ACHN (cell line): Measurements from ENCODE around the gene TUBGCP6.

ENCODE experiments used
- DNase-seq: peaks from one replicate; pipeline ENCODE4 v3.0.0-alpha.2; 2015
- in situ Hi-C: cut with HindIII; loops from 2 replicates; pipeline ENCODE4 v1.10.0; 2017; ENCODE audit warnings: low sequenced_read_pairs, low pct_ligation_motif_present, low pct_unique_long_range_greater_than_20kb

The TUBGCP6 gene

DNA sequence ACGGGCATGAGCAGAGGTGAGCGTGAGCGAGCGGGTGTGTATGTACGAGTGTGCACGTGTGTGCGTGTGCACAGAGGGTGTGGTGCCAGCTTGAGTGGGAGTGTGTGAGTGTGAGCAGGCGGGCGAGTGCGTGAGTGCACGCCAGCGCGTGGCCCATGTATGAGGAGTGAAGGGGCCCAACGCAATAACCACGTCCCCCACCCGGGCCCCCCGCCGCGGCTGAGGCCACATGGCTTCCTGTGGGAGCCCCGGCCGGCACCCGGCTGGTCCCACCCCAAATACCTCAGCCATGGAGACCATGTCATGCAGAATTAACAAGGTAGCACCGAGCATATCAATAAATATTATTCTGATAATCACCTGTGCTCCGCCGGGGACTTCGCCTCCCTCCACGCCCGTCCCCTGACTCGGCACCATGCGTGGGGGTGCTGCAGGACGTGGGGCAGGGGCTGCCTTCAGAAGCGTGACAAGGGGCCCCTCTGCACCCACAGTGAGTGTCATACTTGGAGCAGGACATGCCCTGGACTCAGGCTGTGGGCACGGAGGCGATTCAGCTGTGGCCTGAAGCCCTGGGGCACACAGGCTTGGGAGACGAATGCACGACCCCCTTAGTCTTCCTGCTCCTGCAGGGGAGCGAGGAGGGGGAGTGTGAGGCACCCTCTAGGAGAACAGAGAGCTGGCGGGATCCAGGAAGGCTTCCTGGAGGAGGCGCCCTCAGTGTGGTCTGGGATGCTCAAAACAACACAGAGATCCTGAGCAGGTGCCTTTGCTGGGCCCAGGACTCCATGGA is 64.7 kb downstream of the TUBGCP6 start:
- in situ Hi-C loops, result no loop called here
- no peak for DNase-seq

DNA sequence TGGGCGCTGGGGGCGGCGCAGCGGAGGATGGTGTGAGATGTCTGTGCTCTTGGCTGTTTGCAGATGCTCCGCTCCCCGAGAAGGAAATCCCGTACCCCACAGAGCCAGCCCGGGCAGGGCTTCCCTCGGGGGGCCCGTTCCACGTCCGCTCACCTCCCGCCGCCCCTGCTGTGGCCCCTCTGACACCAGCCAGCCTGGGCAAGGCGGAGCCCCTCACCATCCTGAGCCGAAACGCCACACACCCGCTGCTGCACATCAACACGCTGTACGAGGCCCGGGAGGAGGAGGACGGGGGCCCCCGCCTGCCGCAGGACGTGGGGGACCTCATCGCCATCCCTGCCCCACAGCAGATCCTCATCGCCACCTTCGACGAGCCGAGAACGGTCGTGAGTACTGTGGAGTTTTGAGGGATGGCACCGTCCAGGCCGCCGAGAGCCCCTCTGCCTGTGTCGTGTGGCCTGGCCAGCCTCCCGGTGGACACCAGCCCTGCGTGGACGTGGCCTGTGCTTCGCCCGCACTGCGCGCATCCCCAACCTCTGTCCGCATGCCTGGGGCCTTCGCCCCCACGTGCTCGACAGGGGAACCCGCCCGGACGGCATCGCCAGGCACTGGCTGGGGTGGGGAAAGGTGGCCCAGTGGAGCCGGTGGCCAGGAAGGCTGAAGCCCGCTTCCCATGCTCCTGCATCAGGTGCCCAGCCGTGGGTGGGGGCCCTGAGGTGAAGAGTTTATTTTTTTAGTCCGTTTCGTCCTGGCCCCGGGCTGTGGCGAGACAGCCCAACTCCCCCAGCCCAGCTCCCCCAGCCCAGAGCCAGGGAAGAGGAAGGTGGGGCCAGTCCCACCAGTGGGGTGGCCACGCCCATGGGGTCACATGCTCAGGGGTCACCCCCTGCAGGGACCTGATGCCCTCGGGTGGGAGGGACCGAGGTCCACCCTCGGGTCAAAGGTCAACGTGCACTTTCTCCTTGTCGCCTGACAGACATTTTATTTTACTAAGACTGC is 65.7 kb downstream of the TUBGCP6 start:
- no peak for DNase-seq
- in situ Hi-C loops, result no loop called here

DNA sequence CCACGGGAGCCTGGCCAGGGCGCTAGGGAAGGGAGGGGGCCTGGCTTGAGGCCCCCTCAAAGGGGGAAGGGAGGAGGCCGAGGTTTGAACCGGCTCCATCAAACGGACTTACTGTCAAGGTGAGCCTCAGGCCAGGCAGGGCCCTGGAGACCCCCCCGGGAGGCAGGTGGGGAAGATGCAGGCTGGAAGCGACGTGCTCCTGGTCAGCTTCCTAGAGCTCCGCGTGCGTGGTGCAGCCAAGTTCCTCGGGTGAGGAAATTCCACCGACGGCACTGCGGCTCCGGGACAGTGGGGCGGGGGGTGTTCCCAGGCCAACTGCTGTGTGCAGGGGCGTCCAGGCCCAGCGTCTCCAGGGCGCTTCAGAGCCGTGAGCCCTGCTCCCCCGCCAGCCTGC is 66.4 kb downstream of the TUBGCP6 start:
- DNase-seq, result no peak
- in situ Hi-C loops, result no loop called here

DNA sequence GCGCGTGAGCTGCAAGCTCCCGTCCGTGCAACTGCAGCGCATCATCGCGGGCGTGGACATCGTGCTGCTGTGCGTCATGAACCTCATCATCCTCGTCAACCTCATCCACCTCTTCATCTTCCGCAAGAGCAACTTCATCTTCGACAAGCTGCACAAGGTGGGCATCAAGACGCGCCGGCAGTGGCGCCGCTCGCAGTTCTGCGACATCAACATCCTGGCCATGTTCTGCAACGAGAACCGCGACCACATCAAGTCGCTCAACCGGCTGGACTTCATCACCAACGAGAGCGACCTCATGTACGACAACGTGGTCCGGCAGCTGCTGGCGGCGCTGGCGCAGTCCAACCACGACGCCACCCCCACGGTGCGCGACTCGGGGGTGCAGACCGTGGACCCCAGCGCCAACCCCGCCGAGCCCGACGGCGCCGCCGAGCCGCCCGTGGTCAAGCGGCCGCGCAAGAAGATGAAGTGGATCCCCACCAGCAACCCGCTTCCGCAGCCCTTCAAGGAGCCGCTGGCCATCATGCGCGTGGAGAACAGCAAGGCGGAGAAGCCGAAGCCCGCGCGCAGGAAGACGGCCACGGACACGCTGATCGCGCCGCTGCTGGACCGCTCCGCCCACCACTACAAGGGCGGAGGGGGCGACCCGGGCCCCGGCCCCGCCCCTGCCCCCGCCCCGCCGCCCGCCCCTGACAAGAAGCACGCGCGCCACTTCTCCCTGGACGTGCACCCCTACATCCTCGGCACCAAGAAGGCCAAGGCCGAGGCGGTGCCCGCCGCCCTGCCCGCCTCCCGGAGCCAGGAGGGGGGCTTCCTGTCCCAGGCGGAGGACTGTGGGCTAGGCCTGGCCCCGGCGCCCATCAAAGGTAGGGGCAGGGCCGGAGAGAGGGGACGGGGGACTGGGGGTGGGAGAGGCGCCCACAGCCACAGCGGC is 67.0 kb downstream of the TUBGCP6 start:
- no peak for DNase-seq
- in situ Hi-C loops, result no loop called here

DNA sequence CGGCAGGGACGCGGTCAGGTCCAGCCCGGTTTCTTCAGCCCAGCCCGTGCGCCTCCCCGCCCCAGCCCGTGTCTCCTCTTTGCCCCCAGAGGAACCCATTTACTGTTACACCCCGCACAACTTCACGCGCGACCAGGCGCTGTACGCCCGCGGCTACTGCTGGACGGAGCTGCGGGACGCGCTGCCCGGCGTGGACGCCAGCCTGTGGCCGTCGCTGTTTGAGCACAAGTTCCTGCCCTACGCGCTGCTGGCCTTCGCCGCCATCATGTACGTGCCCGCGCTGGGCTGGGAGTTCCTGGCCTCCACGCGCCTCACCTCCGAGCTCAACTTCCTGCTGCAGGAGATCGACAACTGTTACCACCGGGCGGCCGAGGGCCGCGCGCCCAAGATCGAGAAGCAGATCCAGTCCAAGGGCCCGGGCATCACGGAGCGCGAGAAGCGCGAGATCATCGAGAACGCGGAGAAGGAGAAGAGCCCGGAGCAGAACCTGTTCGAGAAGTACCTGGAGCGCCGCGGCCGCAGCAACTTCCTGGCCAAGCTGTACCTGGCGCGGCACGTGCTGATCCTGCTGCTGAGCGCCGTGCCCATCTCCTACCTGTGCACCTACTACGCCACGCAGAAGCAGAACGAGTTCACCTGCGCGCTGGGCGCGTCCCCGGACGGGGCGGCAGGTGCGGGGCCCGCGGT is 67.8 kb downstream of the TUBGCP6 start:
- in situ Hi-C loops, result no loop called here
- no peak for DNase-seq

DNA sequence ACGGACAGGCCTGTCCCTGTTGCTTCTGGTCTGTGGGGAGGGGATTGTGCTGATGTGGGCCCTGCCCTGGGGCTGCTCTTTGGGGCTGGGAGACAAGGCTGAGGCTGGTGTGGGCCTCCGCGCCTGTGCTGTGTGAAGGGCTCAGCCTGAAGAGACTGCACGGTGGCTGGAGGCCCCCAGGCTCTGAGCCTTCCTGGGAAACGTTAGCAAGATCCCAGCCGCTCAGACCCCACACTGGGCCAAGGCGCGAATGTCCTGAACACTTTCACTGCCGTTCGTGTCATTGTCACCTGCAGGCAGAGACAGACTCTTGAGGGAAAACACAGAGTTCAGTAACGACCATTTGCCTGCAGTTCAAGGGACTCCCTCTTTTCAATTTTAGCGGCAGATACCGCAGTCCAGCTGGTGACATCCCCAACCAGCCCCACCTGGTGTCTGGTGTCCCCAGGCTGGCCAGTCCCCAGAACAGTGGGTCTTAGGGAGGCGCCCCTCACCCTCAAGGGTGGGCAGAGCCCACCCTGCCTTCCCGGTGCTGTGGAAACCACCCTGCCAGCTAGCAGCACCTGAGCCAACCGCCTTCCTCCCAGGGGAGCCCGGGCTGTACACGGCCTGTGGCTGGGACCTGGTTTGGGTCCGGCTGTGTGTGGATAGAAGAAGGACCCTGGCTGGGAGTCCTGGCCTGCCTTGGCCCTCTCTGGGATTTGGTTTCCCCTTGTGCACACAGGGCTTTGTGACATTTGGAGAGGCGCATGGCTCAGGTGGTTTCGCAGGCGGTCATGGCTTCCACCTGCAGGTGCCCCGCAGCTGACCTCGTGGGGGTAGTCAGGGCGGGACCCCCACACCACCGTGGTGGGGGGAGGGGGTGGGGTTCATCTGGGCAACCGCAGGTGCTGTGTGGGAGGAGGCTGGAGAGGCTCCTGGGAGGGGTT is 68.6 kb downstream of the TUBGCP6 start:
- in situ Hi-C loops, result no loop called here
- DNase-seq, result no peak

DNA sequence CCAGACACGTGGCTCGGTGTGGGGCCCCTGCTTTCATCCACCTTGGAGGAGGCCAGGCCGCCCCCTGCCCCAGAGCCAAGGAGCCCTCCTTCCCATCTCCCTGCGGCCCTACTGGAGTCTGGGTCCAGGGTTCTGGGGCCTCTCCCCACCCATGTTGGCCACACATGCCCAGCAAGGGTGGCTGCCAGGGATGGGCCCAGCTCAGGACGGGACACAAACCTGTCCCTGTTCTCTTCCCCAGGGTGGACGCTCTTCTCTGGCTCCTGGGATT is 69.7 kb downstream of the TUBGCP6 start:
- in situ Hi-C loops, result no loop called here

DNA sequence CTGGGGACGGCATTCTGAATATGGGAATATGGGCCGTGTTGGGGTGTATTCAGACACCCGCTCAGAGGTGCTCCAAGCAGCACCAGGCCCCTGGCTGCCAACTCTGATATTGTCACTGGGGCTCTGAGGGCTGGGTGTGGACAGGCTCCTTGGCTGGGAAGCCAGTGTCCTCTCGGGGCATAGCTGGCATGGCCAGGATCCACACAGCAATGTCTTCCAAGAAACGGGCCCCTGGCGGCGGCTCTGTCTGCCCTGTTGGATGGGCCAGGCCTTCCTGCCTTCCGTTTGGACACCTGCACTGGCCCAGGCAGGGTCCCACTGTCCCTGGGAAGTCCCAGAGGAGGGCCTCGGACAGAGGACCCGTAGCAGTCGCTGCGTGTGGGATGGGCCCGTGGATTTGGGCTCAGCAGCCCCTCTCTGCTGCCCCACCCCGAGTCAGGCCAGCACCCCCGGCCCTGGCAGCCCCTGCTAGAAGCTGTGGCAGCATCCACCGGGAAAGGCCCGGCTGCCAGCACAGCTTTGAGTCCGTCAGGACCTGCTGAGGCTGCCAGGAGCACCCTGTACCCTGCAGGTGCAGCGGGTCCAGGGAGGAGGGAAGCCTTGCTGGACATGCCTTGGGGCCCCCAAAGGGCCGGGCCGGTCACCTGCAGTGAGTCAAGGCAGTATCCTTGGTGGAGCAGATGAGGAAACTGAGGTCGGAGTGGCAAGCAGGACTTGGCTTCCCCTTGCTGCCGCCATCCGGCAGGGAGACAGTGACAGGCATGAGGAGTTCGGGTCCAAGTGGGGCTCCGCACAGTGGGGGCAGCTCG is 70.2 kb downstream of the TUBGCP6 start:
- in situ Hi-C loops, result no loop called here
- DNase-seq, result no peak

More for the DNA sequence above, 69.7 kb downstream of the TUBGCP6 start:
- DNase-seq, result no peak

DNA sequence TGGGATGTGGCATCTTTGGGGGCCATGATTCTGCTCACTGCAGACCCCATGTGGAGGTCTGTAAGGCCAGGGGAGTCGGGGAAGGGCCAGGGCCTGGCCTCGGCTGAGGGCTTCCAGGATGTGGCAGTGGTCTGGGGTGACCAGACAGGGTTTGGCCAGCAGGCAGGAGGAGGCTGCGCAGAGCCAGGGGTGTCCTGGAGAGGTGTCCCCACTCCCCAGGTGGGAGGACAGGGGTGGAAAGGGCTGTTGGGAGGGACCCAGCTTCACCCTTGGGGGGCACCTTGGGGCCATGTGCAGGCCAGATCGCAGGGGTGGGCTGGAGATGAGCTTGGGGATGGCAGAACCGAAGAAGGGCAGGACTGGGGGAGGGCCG is 70.9 kb downstream of the TUBGCP6 start:
- no peak for DNase-seq
- in situ Hi-C loops, result no loop called here

DNA sequence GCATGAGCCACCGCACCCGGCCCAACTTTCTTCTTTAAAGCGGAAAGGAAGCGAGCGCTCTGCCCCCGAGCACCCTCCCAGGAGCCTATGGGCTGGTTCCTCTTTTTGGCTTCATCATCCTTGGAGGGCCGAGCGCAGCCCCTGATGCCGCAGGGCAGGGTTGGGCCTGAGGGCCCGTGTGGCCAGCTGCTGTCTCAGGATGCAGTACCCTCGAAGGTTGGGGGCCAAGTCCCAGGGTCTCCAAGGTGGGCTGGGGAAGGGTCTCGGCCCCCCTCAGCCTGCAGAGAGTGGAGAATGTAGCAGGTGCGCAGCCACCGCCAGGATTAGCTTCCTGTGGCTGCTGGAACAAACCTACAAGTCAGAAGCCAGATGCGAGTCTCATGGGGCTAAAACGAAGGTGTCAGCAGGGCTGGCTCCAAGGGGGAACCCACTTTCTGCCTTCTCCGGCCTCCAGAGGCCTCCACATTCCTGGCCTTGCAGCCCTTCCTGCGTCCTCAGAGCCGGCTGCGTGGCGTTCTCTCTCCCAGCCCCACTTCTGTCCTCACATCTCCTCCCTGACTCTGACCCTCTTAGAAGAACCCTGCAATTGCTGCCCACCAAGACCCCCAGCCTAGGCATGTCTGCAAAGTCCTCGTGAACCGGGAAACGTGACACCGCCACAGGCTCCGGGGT is 71.4 kb downstream of the TUBGCP6 start:
- in situ Hi-C loops, result no loop called here
- DNase-seq, result no peak

DNA sequence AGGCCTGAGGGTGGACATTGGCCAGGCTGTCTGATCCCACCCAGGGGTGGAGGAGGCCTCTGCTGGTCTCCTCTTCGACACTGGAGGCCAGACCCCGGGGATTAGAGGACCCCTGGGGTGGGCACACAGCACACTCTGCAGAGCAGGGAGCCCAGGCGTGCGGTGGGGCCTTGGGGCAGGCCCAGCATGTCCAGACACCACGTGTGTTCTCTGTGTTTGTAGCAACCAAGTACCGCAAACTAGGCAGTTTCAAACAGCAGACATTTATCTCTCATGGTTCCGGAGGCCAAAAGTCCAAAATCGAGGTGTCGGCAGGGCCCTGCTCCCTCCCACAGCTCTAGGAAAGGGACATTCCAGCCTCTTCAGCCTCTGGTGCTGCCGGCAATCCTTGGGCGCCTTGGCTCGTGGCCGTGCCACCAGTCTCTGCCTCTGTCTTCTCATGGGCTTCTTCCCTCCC is 72.8 kb downstream of the TUBGCP6 start:
- in situ Hi-C loops, result no loop called here
- DNase-seq, result no peak

DNA sequence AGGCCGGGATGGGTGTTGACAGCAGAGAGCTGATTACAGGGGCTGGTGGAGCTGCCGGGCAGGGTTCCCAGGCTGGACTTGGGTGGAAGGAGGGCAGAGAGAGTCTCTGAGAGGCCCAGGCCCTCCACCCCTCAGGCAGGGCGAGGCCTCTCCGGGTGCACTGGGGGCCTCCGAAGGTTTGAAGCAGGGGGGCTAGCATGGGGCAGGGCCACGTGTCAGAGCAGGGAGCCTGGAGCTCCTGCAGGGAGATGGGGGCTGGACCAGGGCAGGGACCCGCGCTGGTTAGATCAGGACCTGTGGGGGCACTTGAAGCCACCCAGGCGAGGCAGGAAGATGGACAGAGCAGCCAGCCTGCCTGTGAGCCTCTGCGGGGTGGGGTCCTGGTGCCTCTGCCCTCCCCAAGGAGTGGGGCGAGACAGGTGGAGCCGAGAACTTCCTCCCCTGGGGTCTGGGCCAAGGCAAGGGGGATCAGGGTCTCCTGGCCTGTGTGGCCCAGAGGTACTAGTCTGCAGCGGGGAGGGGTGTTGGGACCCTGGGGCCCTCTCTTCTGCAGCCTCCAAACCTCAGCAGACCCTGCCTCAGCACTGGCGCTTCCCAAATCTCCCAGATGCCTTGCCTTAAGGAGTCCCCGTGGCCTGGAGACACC is 73.4 kb downstream of the TUBGCP6 start:
- in situ Hi-C loops, result no loop called here
- no peak for DNase-seq

DNA sequence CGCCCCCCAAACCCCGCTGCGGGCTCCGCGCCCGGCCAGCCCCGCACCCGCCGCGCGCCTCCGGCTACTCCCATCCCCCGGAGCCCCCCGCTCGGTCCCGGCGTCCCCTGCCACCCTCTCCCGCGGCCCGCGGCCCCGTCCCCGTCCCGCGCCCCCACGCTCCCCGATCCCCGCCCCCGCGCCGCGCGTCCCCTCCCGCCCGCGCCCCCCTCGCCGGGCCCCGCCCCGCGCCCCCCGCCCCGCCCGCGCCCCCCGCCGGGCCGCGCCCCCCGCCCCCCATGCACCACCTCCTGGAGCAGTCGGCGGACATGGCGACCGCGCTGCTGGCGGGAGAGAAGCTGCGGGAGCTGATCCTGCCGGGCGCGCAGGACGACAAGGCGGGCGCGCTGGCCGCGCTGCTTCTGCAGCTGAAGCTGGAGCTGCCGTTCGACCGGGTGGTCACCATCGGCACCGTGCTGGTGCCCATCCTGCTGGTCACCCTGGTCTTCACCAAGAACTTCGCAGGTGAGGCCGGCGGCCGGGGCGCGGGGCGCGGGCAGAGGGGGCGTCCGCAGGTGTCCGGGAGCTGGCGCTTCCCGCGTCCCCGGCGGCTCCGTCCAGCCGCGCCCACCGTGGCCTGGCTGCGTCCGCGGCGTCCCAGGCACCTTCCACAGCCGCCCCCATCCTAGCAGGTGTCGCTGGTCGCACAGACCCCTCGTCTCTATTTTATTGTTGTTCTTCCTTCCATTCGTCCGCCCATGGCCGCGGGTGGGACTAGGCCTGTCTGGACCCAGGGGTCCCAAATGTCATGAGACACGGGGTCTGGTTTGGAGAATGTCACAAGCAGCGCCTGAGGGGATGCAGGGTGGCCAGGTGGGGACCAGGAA is 74.1 kb downstream of the TUBGCP6 start, which contains the start of gene PANX2:
TSS of gene PANX2 (plus strand) at position 279 of the 866 bp plus-strand sequence. CDS start at position 279, 0 bp downstream.
- DNase-seq, result no peak
- in situ Hi-C loops, result no loop called here

DNA sequence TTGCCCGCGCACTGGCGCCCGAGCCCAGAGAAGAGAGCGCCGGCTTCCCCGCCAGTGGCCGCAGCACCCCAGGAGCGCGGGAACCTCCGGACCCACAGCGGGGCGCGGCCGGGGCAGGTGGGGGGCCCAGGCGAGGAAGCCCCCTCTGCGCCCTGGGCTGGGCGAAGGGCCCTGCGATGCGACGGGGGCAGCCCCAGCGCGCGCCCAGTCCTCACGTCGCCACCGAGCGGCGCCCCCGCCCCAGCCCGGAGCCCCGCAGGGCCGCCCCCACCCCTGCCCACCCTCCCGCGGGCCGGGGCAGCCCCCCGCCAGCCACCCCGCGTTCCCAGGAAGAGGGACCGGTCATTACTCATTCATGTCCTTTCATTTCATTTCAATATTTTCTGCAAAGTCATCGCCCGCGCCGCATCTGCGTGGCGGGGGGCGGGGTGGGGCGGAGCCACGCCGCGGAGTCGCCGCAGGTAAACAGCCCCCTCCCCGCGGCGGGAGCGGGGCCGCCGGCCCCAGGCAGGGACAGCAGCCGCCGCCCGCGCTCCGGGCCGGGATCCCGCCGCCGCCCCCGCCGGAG is 75.0 kb downstream of the TUBGCP6 start:
- DNase-seq, result peak; percentile 20
- in situ Hi-C loops, result no loop called here
